ENCODE results near the gene NOVA2. TPM values are rescaled to one million over a fixed set of nuclear protein-coding genes. Genes with fewer than 3 reads are reported as not detected.

NOVA2 gene
- total RNA-seq, 1 experiment from 2014 or later, result not detected

GRCh38 chr19:45883881-45884681 is 89.6 kb downstream of the NOVA2 start:
- peaks cover 25% of the 10 kb centered on the region for H3K4me1 ChIP-seq (replicated peaks)
- H3K9me3 ChIP-seq (replicated peaks), result no peaks in the 10 kb centered on the region; the same call in 1 of the 2 replicates
- H3K4me3 ChIP-seq, result no peak overlapping the region

More at GRCh38 chr19:45883881-45884681, 89.6 kb downstream of the NOVA2 start:
- DNase-seq (ENCODE audit: low read depth in 1 of 2, low spot score in 2 of 2), result no peak
- no peak overlapping the region for H3K27ac ChIP-seq
- no peaks in the 10 kb centered on the region for H3K27me3 ChIP-seq (replicated peaks)
- peaks cover 35% of the 10 kb centered on the region for H3K36me3 ChIP-seq

Other genes with a start within 250 kb of the NOVA2 start
- gene FBXO46, start 243.0 kb downstream of the NOVA2 start, total RNA-seq (2014; rRNA removed; shearing (Covaris generic)), result 8.3 and 10.7 TPM in 2 replicates
- not detected in 2 replicates for gene MEIOSIN, start 240.4 kb downstream of the NOVA2 start, total RNA-seq (2014; rRNA removed; shearing (Covaris generic))
- 9.1 and 10.2 TPM in 2 replicates for gene SIX5, start 204.6 kb downstream of the NOVA2 start, total RNA-seq (2014; rRNA removed; shearing (Covaris generic))
- gene DMPK, start 191.4 kb downstream of the NOVA2 start, total RNA-seq (2014; rRNA removed; shearing (Covaris generic)), result 7.4 and 10.6 TPM in 2 replicates
- 17.6 and 35.4 TPM in 2 replicates for gene DMWD, start 181.0 kb downstream of the NOVA2 start, total RNA-seq (2014; rRNA removed; shearing (Covaris generic))
- not detected in 2 replicates for gene RSPH6A, start 158.6 kb downstream of the NOVA2 start, total RNA-seq (2014; rRNA removed; shearing (Covaris generic))
- 32.4 and 55.0 TPM in 2 replicates for gene SYMPK, start 110.7 kb downstream of the NOVA2 start, total RNA-seq (2014; rRNA removed; shearing (Covaris generic))
- gene FOXA3, start 109.5 kb downstream of the NOVA2 start, total RNA-seq (2014; rRNA removed; shearing (Covaris generic)), result not detected in 2 replicates
- 42.9 and 50.1 TPM in 2 replicates for gene IRF2BP1, start 87.7 kb downstream of the NOVA2 start, total RNA-seq (2014; rRNA removed; shearing (Covaris generic))
- gene MYPOP, start 71.3 kb downstream of the NOVA2 start, total RNA-seq (2014; rRNA removed; shearing (Covaris generic)), result 1.3 and 1.4 TPM in 2 replicates
- not detected in 2 replicates for gene NANOS2, start 59.1 kb downstream of the NOVA2 start, total RNA-seq (2014; rRNA removed; shearing (Covaris generic))
- 4.3 and 7.4 TPM in 2 replicates for gene CCDC61, start 21.6 kb upstream of the NOVA2 start, total RNA-seq (2014; rRNA removed; shearing (Covaris generic))
- gene PGLYRP1, start 49.2 kb upstream of the NOVA2 start, total RNA-seq (2014; rRNA removed; shearing (Covaris generic)), result not detected in 2 replicates
- gene IGFL4, start 67.1 kb upstream of the NOVA2 start, total RNA-seq (2014; rRNA removed; shearing (Covaris generic)), result not detected in 2 replicates
- gene IGFL3, start 150.8 kb upstream of the NOVA2 start, total RNA-seq (2014; rRNA removed; shearing (Covaris generic)), result not detected in 2 replicates
- not detected in 2 replicates for gene IGFL2, start 174.4 kb upstream of the NOVA2 start, total RNA-seq (2014; rRNA removed; shearing (Covaris generic))